Stimulated activated CD4-positive, alpha-beta T cell treated with anti-CD3 and anti-CD28 coated beads, TNF-alpha, amount 100 ng/mL, for 1 hour (primary cell): Measurements from ENCODE around the gene CHRNG.
"Not testable (repeated sequence)": the region's sequence is repeated elsewhere in the genome, so short reads cannot be mapped to it uniquely, and the experiment has no call there.

ENCODE experiments used
- DNase-seq, 3 donors: peaks; one replicate each; pipeline ENCODE4 v3.0.0-alpha.2; 2020; ENCODE audit warnings: low read depth in 3 of 3, low spot score in 1 of 3

The CHRNG gene

GRCh38 chr2:232543928-232544631 lies 4.6 kb downstream of the CHRNG start:
- DNase-seq: no peak

GRCh38 chr2:232544674-232545073 lies 5.2 kb downstream of the CHRNG start:
- DNase-seq: no peak

- no peak for DNase-seq
Measured at GRCh38 chr2:232545511-232546375, 6.3 kb downstream of the CHRNG start.

GRCh38 chr2:232547991-232548390 lies 8.5 kb downstream of the CHRNG start:
- no peak for DNase-seq

- DNase-seq: no peak
Measured at GRCh38 chr2:232549655-232550353, 10.3 kb downstream of the CHRNG start.

GRCh38 chr2:232550354-232551249 lies 11.1 kb downstream of the CHRNG start, which contains the start of the genes EIF4E2 and TIGD1:
Gene EIF4E2 (plus strand): TSS chr2:232550689. CDS start chr2:232550725, 36 bp downstream.
Gene TIGD1 (minus strand): TSS chr2:232550557. CDS start chr2:232549882, 675 bp downstream.
- peak; percentile 72 to 83 (median 76) for DNase-seq

GRCh38 chr2:232551250-232551638 lies 11.8 kb downstream of the CHRNG start:
- no peak for DNase-seq

- no peak for DNase-seq
Measured at GRCh38 chr2:232551776-232552175, 12.3 kb downstream of the CHRNG start.

- no peak for DNase-seq
Measured at GRCh38 chr2:232556426-232556825, 16.9 kb downstream of the CHRNG start.

- no peak for DNase-seq
Measured at GRCh38 chr2:232562515-232563151, 23.1 kb downstream of the CHRNG start.

- DNase-seq: no peak
Measured at GRCh38 chr2:232563580-232563979, 24.1 kb downstream of the CHRNG start.

GRCh38 chr2:232567721-232568120 lies 28.2 kb downstream of the CHRNG start:
- no peak for DNase-seq

GRCh38 chr2:232568161-232568560 lies 28.7 kb downstream of the CHRNG start:
- no peak for DNase-seq

- DNase-seq: no peak
Measured at GRCh38 chr2:232569541-232569940, 30.0 kb downstream of the CHRNG start.

GRCh38 chr2:232570481-232570880 lies 31.0 kb downstream of the CHRNG start:
- not testable (repeated sequence) for DNase-seq

GRCh38 chr2:232571026-232571474 lies 31.6 kb downstream of the CHRNG start:
- DNase-seq: no peak

- DNase-seq: no peak
Measured at GRCh38 chr2:232573042-232573441, 33.5 kb downstream of the CHRNG start.

GRCh38 chr2:232573771-232574435 lies 34.4 kb downstream of the CHRNG start:
- no peak for DNase-seq

GRCh38 chr2:232574674-232575403 lies 35.3 kb downstream of the CHRNG start:
- no peak for DNase-seq
